ENCODE results near the gene KIAA0408. TPM values are rescaled to one million over a fixed set of nuclear protein-coding genes. Genes with fewer than 3 reads are reported as not detected.

KIAA0408 gene
- total RNA-seq: 10 to 100 TPM; 11.6 to 12.2 TPM

DNA sequence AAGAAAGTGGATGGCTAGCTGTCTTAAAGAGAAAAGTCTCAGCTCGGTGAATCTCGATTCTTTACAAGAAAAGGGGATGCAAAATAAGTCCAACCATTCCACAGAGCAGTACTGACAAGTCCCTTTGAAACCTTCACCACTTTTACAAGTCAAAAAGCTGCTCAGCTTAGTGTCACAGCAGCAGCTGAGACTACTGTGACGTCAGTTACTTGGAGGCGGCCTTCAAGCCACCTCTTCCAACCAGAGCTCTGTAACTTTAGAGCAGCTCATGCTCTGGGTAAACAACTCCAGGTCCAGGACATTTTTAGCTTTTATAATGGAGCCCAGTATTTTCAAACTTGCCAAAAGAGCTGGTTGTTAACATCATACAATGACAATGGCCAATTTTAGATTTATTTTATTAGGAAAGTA, at the start of gene KIAA0408:
Gene KIAA0408, minus strand, starts transcription at position 159 of the 411 bp plus-strand sequence. CDS start 5,408 bp downstream, outside the sequence.
- POLR2A ChIA-PET: no interaction called here

DNA sequence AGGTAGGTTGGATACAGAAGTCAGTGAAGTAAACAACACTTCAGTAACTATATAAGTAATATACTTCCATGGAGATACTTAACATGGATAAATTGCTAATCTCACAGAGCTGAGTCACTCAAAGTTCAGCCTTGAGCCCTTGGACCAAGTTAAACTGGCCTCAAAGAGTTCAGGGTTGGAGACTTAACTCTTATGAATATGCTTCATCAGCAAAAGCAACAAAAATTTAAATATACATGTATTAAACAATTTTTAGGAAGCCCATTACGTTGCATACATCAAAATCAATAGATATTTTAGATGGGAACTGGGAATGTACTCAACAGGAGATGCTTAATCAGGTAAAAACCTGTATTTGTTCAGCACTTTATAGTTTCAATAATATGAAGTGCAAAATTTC, 47.7 kb upstream of the KIAA0408 start:
- Mint-ChIP-seq H3K9me3 (no peaks in the 10 kb centered on the region), H3K27ac (no peak overlapping the region), H3K27me3 (no peaks in the 10 kb centered on the region), H3K4me3 (no peak overlapping the region), H3K4me1 (peaks cover 2% of the 10 kb centered on the region), H3K36me3 (ENCODE audit: low read depth) (peaks cover 41% of the 10 kb centered on the region)
- ChIA-PET POLR2A (no interaction called here), CTCF (interaction anchor here (2.1 kb wide), 1 partner anchor 10 kb away, joined by 7 read pairs; no protein-coding TSS in a partner anchor)
- DNase-seq: no peak

More for the DNA sequence above, at the start of gene KIAA0408:
- DNase-seq: no peak
- H3K4me3 Mint-ChIP-seq: no peak within 1 kb of the TSS
- peaks cover 31% of the 10 kb centered on the region for H3K4me1 Mint-ChIP-seq
- H3K27ac Mint-ChIP-seq: no peak within 1 kb of the TSS
- no peaks in the 10 kb centered on the region for H3K9me3 Mint-ChIP-seq
- peaks cover 3% of the 10 kb centered on the region for H3K36me3 Mint-ChIP-seq (ENCODE audit: low read depth)
- no peaks in the 10 kb centered on the region for H3K27me3 Mint-ChIP-seq
- CTCF ChIA-PET: interaction anchor here (1.0 to 1.8 kb wide), 3 partner anchors 8 to 157 kb away, joined by 3 to 7 read pairs (median 3); no protein-coding TSS in a partner anchor

GRCh38 chr6:127503022-127503421, 43.8 kb upstream of the KIAA0408 start:
- no peak overlapping the region for H3K27ac Mint-ChIP-seq
- peaks cover 2% of the 10 kb centered on the region for H3K4me1 Mint-ChIP-seq
- H3K36me3 Mint-ChIP-seq (ENCODE audit: low read depth): peaks cover 20% of the 10 kb centered on the region
- no peaks in the 10 kb centered on the region for H3K9me3 Mint-ChIP-seq
- DNase-seq: no peak
- POLR2A ChIA-PET: interaction anchor here (2.8 kb wide), 1 partner anchor 11 kb away, joined by 11 read pairs; no protein-coding TSS in a partner anchor
- no peaks in the 10 kb centered on the region for H3K27me3 Mint-ChIP-seq
- CTCF ChIA-PET: interaction anchor here (1.0 to 2.0 kb wide), 2 partner anchors 13 to 39 kb away, joined by 3 to 18 read pairs; no protein-coding TSS in a partner anchor
- no peak overlapping the region for H3K4me3 Mint-ChIP-seq

- POLR2A ChIA-PET: interaction anchor here (1.1 kb wide), 1 partner anchor 18 kb away, joined by 3 read pairs; no protein-coding TSS in a partner anchor
- peaks cover 11% of the 10 kb centered on the region for H3K36me3 Mint-ChIP-seq (ENCODE audit: low read depth)
- no peaks in the 10 kb centered on the region for H3K9me3 Mint-ChIP-seq
- CTCF ChIA-PET: interaction anchor here (9.0 kb wide), 1 partner anchor 19 kb away, joined by 61 read pairs; no protein-coding TSS in a partner anchor
- H3K27me3 Mint-ChIP-seq: no peaks in the 10 kb centered on the region
- peaks cover 10% of the 10 kb centered on the region for H3K4me1 Mint-ChIP-seq
- H3K4me3 Mint-ChIP-seq: no peak overlapping the region
- H3K27ac Mint-ChIP-seq: no peak overlapping the region
- DNase-seq: no peak
These were observed 38.2 kb upstream of the KIAA0408 start for GRCh38 chr6:127497410-127497809.

DNA sequence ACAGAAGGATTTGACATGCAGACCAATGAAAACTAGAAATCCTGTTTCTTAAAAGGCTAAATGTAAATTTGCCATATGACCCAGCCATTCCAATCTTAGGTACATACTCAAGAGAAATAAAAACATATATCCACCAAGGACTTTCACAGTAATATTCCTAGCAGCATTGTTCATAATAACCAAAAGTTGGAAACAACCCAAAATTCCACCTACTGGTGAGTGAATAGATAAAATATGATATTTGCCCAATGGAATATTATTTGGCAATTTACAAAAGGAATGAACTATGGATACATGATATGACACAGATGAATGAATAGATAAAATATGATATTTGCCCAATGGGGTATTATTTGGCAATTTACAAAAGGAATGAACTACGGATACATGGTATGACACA, 37.3 kb upstream of the KIAA0408 start:
- no peak for DNase-seq
- ChIA-PET CTCF (interaction anchor here (9.0 kb wide), 1 partner anchor 20 kb away, joined by 61 read pairs; no protein-coding TSS in a partner anchor), POLR2A (no interaction called here)
- H3K4me3 Mint-ChIP-seq: no peak overlapping the region
- peaks cover 17% of the 10 kb centered on the region for H3K36me3 Mint-ChIP-seq (ENCODE audit: low read depth)
- no peaks in the 10 kb centered on the region for H3K9me3 Mint-ChIP-seq
- H3K4me1 Mint-ChIP-seq: peaks cover 10% of the 10 kb centered on the region
- H3K27ac Mint-ChIP-seq: no peak overlapping the region
- no peaks in the 10 kb centered on the region for H3K27me3 Mint-ChIP-seq

GRCh38 chr6:127494240-127494767, 35.1 kb upstream of the KIAA0408 start:
- Mint-ChIP-seq H3K9me3 (peaks cover 2% of the 10 kb centered on the region), H3K27ac (no peak overlapping the region), H3K4me1 (peaks cover 17% of the 10 kb centered on the region), H3K4me3 (no peak overlapping the region), H3K36me3 (ENCODE audit: low read depth) (peaks cover 32% of the 10 kb centered on the region), H3K27me3 (no peaks in the 10 kb centered on the region)
- DNase-seq: no peak
- ChIA-PET POLR2A (interaction anchor here (1.0 to 2.5 kb wide), 3 partner anchors 10 to 21 kb away, joined by 3 to 19 read pairs (median 8); no protein-coding TSS in a partner anchor), CTCF (interaction anchor here (0.8 to 9.0 kb wide), 5 partner anchors 10 to 192 kb away, joined by 3 to 61 read pairs (median 3); no protein-coding TSS in a partner anchor)

DNA sequence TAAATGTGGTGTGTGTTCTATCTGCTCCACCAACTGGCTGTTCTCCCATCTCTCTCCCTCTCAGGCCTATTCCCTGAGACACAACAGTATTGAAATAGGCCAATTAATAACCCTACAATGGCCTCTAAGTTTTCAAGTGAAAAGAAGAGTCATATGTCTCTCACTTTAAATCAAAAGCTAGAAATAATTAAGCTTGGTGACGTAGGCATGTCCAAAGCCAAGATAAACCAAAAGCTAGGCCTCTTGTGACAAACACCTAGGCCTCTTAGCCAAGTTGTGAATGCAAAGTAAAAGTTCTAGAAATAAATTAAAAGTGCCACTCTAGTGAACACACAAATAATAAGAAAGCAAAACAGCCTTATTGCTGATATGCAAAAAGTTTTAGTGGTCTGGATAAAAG, 30.1 kb upstream of the KIAA0408 start:
- Mint-ChIP-seq H3K27me3 (no peaks in the 10 kb centered on the region), H3K9me3 (peaks cover 15% of the 10 kb centered on the region), H3K4me1 (peaks cover 28% of the 10 kb centered on the region), H3K27ac (no peak overlapping the region), H3K4me3 (no peak overlapping the region), H3K36me3 (ENCODE audit: low read depth) (peaks cover 56% of the 10 kb centered on the region)
- ChIA-PET CTCF (interaction anchor here (1.0 to 8.9 kb wide), 3 partner anchors 10 to 27 kb away, joined by 3 to 128 read pairs (median 5); partner anchors contain the start of gene MTCL3), POLR2A (interaction anchor here (2.4 kb wide), 1 partner anchor 28 kb away, joined by 10 read pairs; no protein-coding TSS in a partner anchor)
- DNase-seq: no peak

- no peak overlapping the region for H3K4me3 Mint-ChIP-seq
- H3K36me3 Mint-ChIP-seq (ENCODE audit: low read depth): peaks cover 64% of the 10 kb centered on the region
- peaks cover 38% of the 10 kb centered on the region for H3K4me1 Mint-ChIP-seq
- H3K9me3 Mint-ChIP-seq: peaks cover 15% of the 10 kb centered on the region
- CTCF ChIA-PET: interaction anchor here (8.9 kb wide), 1 partner anchor 29 kb away, joined by 128 read pairs; the partner anchor contains the start of gene MTCL3
- POLR2A ChIA-PET: no interaction called here
- H3K27ac Mint-ChIP-seq: no peak overlapping the region
- H3K27me3 Mint-ChIP-seq: no peaks in the 10 kb centered on the region
- DNase-seq: no peak
These were observed 27.7 kb upstream of the KIAA0408 start for GRCh38 chr6:127486934-127487333.

GRCh38 chr6:127484212-127484863, 25.1 kb upstream of the KIAA0408 start:
- Mint-ChIP-seq H3K4me1 (peaks cover 32% of the 10 kb centered on the region), H3K27ac (peak overlapping the region; percentile 87), H3K4me3 (peak overlapping the region; percentile 64), H3K27me3 (no peaks in the 10 kb centered on the region), H3K9me3 (peaks cover 13% of the 10 kb centered on the region), H3K36me3 (ENCODE audit: low read depth) (peaks cover 69% of the 10 kb centered on the region)
- no peak for DNase-seq
- ChIA-PET POLR2A (interaction anchor here (0.9 to 4.7 kb wide), 7 partner anchors 10 to 218 kb away, joined by 3 to 69 read pairs (median 6); partner anchors contain the start of genes MTCL3 and RNF146), CTCF (interaction anchor here (1.0 to 8.9 kb wide), 7 partner anchors 9 to 65 kb away, joined by 3 to 128 read pairs (median 4); partner anchors contain the start of gene MTCL3)

DNA sequence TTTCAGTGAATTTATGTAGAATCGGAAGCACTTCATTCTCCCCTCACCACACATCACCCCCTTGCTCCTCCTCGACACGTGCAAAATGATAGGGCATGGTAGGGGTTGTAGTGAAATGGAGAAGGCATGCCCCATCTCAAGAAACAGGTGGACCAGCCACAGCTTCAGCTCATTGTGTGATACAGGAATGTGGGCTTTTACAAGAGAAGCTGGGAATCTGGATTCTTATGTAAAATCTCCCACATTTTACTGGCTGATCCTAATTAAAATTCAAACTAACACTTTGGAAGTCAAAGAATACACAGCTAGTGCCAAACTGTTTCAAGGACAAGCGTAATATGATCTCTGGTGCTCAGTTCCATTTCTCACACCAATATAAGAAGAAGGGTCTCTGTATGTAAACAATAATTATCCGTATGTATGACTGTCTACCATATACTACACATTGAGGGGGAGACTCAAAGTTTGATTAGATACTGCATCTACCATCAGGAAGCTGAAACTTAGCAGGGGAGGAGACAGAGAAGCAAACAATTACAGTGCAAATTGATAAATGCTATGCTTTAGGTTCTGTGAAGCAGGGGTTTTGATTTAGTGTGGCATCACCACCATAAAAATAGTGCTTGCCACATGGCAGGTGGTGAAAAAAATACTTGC, 24.3 kb upstream of the KIAA0408 start:
- POLR2A ChIA-PET: interaction anchor here (0.9 to 4.7 kb wide), 9 partner anchors 11 to 217 kb away, joined by 3 to 69 read pairs (median 4); partner anchors contain the start of genes MTCL3 and RNF146
- peaks cover 31% of the 10 kb centered on the region for H3K4me1 Mint-ChIP-seq
- peaks cover 69% of the 10 kb centered on the region for H3K36me3 Mint-ChIP-seq (ENCODE audit: low read depth)

DNA sequence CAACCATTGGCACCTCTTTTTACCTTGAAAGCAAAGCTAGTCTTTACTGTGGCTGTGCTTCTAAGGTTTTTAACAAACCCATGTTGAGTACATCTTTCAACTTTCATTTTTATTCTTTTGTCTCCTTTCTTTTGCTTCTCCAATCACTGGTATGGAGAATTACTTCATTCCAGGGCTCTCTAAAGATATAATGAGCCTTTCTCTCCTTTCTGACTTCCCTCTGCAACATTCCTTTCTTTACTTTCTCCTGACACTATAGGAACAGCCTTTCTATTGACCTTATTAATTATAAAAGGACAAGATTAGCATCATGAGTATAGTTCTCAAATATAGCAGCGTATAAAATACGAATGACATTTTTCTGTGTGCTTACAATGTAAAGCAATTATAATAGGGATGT, 23.1 kb upstream of the KIAA0408 start:
- CTCF ChIA-PET: interaction anchor here (2.1 to 8.9 kb wide), 2 partner anchors 18 to 34 kb away, joined by 9 to 128 read pairs; partner anchors contain the start of gene MTCL3
- Mint-ChIP-seq H3K36me3 (ENCODE audit: low read depth) (peaks cover 72% of the 10 kb centered on the region), H3K4me1 (peaks cover 31% of the 10 kb centered on the region), H3K27me3 (no peaks in the 10 kb centered on the region), H3K9me3 (peaks cover 13% of the 10 kb centered on the region), H3K27ac (no peak overlapping the region), H3K4me3 (no peak overlapping the region)
- DNase-seq: no peak
- POLR2A ChIA-PET: interaction anchor here (4.7 kb wide), 1 partner anchor 34 kb away, joined by 69 read pairs; the partner anchor contains the start of gene MTCL3

More for the DNA sequence above, 24.3 kb upstream of the KIAA0408 start:
- Mint-ChIP-seq H3K9me3 (peaks cover 13% of the 10 kb centered on the region), H3K27me3 (no peaks in the 10 kb centered on the region), H3K27ac (peak overlapping the region; percentile 87), H3K4me3 (peak overlapping the region; percentile 64)
- CTCF ChIA-PET: interaction anchor here (1.0 to 8.9 kb wide), 7 partner anchors 10 to 55 kb away, joined by 3 to 128 read pairs (median 4); partner anchors contain the start of gene MTCL3
- DNase-seq: no peak

GRCh38 chr6:127481628-127482027, 22.4 kb upstream of the KIAA0408 start:
- Mint-ChIP-seq H3K27me3 (no peaks in the 10 kb centered on the region), H3K4me1 (peaks cover 31% of the 10 kb centered on the region), H3K36me3 (ENCODE audit: low read depth) (peaks cover 70% of the 10 kb centered on the region), H3K27ac (no peak overlapping the region), H3K9me3 (peaks cover 13% of the 10 kb centered on the region), H3K4me3 (no peak overlapping the region)
- DNase-seq: no peak
- ChIA-PET CTCF (interaction anchor here (2.1 kb wide), 1 partner anchor 17 kb away, joined by 9 read pairs; no protein-coding TSS in a partner anchor), POLR2A (interaction anchor here (4.7 kb wide), 1 partner anchor 35 kb away, joined by 69 read pairs; the partner anchor contains the start of gene MTCL3)

Measured in activated CD4-positive, alpha-beta memory T cell treated with anti-CD3 and anti-CD28 coated beads, Interleukin-2, amount 10 ng/mL, durations not matched to agents 7 days and 5 days (primary cell).